HG03060 (cell line): Measurements from ENCODE around the gene TMEM138.

Source experiments
- ATAC-seq: cut with Tn5 transposase; IDR thresholded peaks from one replicate; pipeline ENCODE4 v1.9.1; 2021; ENCODE audit warnings: low read depth, moderate number of reproducible peaks; ENCODE audit not compliant: unreplicated experiment

The TMEM138 gene

DNA sequence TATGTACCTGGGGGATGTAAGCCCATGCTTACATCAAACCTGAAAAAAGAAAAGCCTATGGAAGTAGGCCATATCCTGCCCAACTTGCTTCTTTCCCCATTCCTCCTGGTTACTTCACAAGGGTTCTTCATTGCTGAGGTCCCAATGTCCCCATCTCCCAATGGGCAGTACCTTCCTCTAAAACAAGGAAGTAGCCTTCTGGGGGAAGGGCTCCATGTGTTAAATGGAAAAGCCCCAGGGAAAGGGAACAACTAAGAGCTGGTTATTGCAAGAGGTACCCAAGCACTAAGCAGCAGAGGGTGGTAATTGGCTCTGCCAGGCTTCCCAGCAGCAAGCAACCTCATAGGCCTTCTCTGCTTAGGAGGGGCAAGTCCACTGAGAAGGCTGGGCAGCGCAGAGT lies 41.5 kb downstream of the TMEM138 start:
- no peak for ATAC-seq

DNA sequence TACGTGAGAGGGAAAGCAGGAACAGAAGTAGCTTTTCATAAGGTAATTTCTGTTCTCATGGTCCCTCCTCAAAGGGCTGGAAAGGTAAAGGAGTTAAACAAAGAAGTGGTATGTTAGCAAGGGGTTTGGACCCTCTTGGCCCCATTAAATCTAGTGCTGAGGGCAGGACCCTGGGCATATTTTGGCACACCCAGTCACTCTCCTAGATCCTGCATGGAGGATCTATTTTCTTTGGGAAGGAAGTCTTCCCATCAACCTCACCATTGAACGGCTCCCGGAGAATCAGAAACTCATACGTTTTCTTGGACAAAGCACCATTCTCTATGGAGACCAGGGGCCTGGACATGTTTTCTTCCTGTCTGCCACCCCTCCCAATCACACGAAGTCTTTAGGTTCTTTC lies 41.9 kb downstream of the TMEM138 start:
- no peak for ATAC-seq

DNA sequence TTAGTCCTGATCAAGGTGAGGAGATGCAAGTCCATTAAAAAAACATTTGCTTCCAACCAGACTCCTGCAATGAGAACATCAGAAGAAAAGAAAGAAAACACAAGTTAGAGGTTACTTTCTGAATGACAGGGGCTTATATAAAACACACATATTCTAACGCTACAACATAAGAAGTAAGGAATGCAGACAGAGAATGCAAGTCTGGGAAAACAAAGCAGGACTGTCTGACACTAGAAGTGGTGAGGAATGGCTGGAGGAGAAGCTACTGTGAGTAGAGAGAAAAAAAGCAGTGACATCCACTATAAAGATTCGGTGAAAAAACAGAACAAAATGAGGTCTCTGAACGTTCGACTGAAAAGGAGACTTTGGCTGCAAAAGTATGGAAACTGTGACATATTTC lies 42.5 kb downstream of the TMEM138 start:
- no peak for ATAC-seq

DNA sequence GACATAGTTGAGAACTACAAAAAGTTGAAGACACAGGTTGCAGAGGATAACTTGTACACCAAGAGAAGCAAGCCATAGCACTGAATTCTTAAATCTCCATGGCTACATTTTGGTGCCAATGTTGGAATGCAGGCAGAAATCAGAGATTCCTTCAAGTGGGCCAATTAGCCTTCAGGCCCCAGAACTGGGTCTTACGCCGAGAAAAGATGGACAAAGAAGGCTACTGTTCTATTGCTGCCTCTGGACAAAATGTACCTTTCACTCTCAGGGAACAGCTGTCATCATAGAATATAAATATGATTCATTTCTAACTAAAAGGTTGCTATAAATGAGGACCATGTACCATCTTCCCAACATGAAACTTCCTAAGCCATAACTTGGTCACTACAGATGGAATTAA lies 43.9 kb downstream of the TMEM138 start:
- no peak for ATAC-seq

DNA sequence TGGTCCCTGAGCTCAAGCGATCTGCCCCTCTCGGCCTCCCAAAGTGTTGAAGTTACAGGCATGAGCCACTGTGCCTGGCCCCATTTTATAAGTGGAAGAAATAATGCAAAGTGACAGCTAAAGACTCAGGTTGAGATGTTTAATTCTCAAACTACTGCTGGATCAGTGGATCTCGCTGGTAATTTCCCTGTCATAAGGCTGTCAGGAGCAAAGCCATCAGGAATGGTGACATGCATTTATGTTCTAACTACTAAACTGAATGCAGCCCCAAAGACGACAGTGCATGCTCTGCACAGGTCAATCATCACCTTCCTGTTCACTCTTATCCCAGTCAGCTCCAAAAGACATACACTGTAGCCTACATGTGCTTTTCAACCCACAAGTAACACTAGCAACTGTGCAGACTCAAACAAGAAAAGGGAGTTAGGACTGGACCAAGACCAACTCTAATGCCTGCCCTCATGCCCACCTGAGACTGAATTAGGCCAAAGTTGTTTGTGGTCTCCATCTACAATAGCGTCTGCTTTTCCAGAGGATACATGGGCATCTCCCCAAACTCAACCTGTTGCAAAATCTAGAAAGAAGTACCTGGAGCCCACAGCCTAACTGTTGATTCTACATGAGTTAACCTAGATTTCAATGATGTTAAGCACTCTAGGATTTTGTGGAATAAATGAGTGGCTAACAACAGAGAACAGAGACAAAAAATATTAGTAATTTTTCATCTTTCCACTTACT lies 45.0 kb downstream of the TMEM138 start:
- no peak for ATAC-seq

DNA sequence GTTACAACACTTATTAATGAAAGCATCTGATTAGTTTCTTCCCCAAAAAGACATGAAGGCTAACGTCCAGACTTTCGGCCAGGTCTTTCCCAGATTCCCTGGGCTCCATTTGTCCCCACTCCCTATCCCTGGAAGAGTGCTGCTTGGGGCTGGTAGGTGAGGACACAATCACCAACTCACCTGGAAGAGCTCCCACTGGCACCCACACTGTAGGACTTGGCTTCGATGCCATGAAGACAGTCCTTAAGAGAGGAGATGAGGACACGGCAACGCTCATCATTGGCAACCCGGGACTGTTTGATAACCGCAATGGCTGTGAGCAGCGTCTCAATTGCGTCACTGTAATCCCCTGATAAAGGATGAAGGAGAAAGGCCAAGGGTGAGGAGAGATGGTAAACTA lies 49.4 kb downstream of the TMEM138 start:
- no peak for ATAC-seq

DNA sequence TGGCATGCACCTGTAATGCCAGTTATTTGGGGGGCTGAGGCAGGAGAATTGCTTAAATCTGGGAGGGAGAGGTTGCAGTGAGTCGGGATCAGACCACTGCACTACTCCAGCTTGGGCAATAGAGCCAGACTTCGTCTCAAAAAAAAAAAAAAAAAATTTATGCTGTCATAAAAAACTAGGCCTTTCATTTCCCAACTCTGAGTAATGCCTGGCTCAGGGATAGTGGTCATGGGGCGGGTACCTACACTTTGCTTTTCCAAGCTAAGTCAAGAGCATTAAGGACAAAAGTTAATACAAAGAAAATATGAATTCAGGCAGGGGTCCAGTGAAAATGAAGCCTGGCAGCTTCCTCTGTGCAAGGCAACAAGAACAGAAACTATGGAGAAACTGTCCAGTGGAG lies 51.3 kb downstream of the TMEM138 start:
- no peak for ATAC-seq

DNA sequence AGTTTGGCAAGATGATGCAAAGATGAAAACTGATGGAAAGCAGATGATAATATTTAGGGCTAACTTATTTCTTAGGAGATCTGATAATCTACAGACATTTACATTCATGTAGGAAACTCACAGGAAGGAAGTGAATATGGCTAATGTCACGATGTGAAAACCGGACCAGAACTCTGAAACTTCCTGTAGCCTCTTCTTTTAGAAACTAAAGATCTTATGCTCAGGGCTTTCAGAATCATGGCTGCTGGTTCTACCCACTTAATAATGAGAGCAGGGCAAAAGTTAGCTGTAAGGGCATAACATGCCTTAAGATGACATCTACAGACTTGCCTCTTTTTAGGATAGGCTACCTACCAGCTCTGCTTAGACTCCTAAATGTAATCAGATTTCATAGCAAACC lies 52.4 kb downstream of the TMEM138 start:
- ATAC-seq, result no peak

DNA sequence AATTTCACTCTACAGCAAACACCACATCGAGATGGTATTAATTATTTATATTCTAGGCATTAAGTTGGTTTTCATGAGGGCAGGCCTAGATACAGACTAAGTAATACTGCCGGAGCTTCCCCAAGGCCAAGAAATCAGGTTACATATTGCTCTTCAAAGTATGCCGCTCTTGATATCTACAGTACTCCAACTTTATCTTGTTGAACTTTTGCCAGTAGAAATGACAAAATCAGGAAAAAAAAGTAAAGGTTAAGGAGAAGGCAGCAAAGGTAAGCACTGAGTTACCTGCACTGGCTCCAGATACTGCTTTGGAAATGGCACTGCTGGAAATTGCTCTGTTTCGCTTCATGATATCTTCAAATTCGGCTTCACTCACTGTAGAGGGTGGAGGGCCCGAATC lies 53.2 kb downstream of the TMEM138 start:
- ATAC-seq, result no peak

DNA sequence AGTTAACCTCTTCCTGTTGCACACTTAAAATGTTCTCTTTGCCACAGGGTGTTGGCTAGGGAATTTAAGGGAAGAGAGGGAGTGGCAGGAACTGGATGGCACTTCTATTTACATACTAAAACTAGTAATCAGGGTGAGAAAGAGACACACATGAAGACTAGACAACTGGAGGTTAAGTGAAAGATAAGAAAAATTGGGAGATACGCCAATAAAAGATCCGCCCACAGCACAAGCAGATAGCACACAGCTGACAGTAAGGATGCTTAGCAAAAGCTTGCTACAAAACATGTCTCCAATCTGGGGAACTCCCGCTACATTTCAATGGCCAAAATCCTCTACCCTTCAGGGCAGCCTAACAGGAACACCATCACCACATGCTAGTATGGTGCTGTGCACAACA lies 54.8 kb downstream of the TMEM138 start:
- no peak for ATAC-seq

DNA sequence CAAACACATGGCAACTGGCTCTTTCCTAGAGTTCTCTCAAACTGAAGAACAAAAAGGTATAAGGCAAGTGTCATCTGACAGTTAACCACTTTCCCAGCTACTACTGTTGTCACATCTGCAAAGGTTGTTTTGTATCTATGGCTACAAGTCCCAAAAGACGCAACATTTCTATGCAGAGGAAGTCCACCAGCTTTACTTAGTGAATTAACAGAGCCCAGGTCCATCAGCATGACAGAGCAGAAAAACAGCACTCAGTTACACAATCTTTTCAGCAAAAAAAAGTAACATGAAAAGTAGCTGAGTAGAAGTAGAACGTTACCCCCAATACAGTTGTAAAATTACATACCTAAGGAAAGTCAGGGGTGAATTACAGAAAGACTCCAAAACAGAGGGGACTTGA lies 55.5 kb downstream of the TMEM138 start:
- no peak for ATAC-seq

DNA sequence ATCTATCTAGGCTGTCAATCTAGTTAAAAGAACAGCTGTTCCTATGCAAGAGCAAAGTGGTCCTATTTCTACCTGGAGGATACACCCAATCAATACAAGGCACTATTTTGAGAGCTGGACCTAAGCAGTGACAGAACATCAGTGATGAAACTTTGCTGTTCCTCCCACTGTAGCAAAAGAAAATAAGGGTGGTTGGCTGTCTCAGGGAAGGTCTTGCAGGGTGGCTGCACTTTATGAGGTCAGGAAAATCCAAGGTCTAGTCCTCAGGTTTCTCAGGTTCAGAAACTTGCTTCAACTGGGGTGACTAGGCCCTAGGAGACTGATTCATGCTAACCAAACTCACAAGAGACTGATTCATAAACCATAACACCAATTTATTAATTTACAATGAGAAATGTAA lies 56.0 kb downstream of the TMEM138 start:
- no peak for ATAC-seq
